Thoracic aorta (tissue), 2 donors: ENCODE results near the gene POP4. TPM values are rescaled to one million over a fixed set of nuclear protein-coding genes. Genes with fewer than 3 reads are reported as not detected.
"Not testable (repeated sequence)": the region's sequence is repeated elsewhere in the genome, so short reads cannot be mapped to it uniquely, and the experiment has no call there.

ENCODE experiments used
- ATAC-seq: fragments of 150-250 bp; one replicate; pipeline ENCODE4 v1.8.0; 2017; ENCODE audit warnings: low read depth; ENCODE audit not compliant: insufficient number of reproducible peaks, low FRiP score
- DNase-seq: peaks from one replicate; pipeline ENCODE4 v3.0.0-alpha.2; 2020; ENCODE audit warnings: low spot score
- H3K27ac ChIP-seq, 2 donors: fragments of 200-600 bp; sonication (generic); 1 replicate in 1 of 2; 2 replicates in 1 of 2; pipeline ENCODE4 v1.5.1; 2016; ENCODE audit warnings: mild to moderate bottlenecking in 2 of 2, moderate library complexity in 2 of 2
- H3K27me3 ChIP-seq: fragments of 200-600 bp; sonication (generic); replicated peaks from 2 replicates; pipeline ENCODE4 v1.6.0; 2016; ENCODE audit warnings: mild to moderate bottlenecking; ENCODE audit not compliant: insufficient read depth
- H3K36me3 ChIP-seq: fragments of 200-600 bp; sonication (generic); one replicate; pipeline ENCODE4 v1.5.1; 2016
- H3K4me1 ChIP-seq, 2 donors: fragments of 200-600 bp; sonication (generic); 1 replicate in 1 of 2; 2 replicates in 1 of 2; pipeline versions ENCODE4 v1.5.1 to v1.6.0; 2016; ENCODE audit warnings: low read depth in 2 of 2, mild to moderate bottlenecking in 1 of 2; ENCODE audit not compliant: control insufficient read depth in 1 of 2
- H3K4me3 ChIP-seq: fragments of 200-600 bp; sonication (generic); 2 replicates; pipeline ENCODE4 v1.5.1; 2016; ENCODE audit warnings: mild to moderate bottlenecking
- H3K9me3 ChIP-seq: fragments of 200-600 bp; sonication (generic); 2 replicates; pipeline ENCODE4 v1.5.1; 2016
- total RNA-seq, 2 donors: library from RNA; depleted of rRNA; stranded (reverse); fragments of >200 nt; gene quantifications; one replicate each; pipeline versions ENCODE4 v1.1.0 to v1.2.3, GENCODE V29; 2016
- TF ChIP-seq, protein P1 (sequence below): fragments of 200-600 bp; sonication (generic); IDR thresholded peaks from one replicate; pipeline ENCODE4 v1.5.1; 2019; ENCODE audit warnings: antibody characterized with exemption

The POP4 gene, protein sequence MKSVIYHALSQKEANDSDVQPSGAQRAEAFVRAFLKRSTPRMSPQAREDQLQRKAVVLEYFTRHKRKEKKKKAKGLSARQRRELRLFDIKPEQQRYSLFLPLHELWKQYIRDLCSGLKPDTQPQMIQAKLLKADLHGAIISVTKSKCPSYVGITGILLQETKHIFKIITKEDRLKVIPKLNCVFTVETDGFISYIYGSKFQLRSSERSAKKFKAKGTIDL
- total RNA-seq, result 10 to 100 TPM; 57.2 to 58.8 TPM

DNA sequence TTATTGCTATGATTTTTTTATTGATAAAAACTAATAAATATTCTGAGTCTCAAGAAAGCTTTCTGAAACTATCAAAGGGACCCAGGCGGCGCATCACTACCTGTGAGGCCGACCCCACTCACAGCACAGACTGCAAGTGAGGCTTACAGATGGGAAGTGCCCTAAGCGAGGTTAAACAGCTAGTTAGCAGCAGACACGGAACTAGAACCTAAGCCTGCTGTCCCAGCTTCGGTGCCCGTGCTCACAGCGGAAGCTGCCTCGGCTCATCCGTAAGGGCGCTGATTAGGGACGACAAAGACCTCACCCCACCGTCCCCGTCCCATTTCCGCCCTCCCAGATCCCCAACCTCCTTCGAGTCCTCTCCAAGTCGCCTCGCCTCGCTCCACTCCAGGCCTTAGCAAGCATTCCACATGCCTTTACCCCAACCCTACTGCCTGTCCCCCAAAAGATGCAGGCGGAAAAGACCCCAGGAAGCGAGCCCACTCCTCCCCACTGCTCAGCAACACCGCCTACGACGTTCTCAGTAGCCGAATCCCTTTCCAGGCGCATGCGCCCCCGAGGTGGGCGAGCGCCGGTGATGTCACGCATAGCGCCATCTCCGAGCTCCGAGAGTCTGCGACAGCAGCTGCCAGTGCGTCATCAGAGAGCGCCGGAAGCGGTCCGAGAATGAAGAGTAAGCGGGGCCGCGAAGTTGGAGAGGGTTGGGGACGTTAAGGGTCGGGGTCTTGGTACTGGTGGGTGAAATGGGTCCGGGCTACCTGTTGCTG is at the start of gene POP4:
TSS of gene POP4 (plus strand) at position 631 of the 767 bp plus-strand sequence. CDS start at position 667, 36 bp downstream.
- Histone ChIP-seq H3K27me3 (no peaks in the 10 kb centered on the region), H3K4me3 (peak within 1 kb of the TSS; percentile 96), H3K36me3 (no peaks in the 10 kb centered on the region), H3K9me3 (no peaks in the 10 kb centered on the region), H3K27ac (peak within 1 kb of the TSS; percentile 94 to 97), H3K4me1 (peaks cover 5 to 16% of the 10 kb centered on the region in 2 donors)
- ATAC-seq (peak; percentile 79), DNase-seq (peak; percentile 95)
- TF ChIP-seq, protein P1, sequence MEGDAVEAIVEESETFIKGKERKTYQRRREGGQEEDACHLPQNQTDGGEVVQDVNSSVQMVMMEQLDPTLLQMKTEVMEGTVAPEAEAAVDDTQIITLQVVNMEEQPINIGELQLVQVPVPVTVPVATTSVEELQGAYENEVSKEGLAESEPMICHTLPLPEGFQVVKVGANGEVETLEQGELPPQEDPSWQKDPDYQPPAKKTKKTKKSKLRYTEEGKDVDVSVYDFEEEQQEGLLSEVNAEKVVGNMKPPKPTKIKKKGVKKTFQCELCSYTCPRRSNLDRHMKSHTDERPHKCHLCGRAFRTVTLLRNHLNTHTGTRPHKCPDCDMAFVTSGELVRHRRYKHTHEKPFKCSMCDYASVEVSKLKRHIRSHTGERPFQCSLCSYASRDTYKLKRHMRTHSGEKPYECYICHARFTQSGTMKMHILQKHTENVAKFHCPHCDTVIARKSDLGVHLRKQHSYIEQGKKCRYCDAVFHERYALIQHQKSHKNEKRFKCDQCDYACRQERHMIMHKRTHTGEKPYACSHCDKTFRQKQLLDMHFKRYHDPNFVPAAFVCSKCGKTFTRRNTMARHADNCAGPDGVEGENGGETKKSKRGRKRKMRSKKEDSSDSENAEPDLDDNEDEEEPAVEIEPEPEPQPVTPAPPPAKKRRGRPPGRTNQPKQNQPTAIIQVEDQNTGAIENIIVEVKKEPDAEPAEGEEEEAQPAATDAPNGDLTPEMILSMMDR, result no peak

GRCh38 chr19:29559110-29559509 is 47.0 kb upstream of the POP4 start:
- not testable (repeated sequence) for H3K27me3 ChIP-seq, ATAC-seq, H3K27ac ChIP-seq, H3K4me3 ChIP-seq, H3K4me1 ChIP-seq, H3K36me3 ChIP-seq, DNase-seq
- peaks cover 16% of the 10 kb centered on the region for H3K9me3 ChIP-seq

DNA sequence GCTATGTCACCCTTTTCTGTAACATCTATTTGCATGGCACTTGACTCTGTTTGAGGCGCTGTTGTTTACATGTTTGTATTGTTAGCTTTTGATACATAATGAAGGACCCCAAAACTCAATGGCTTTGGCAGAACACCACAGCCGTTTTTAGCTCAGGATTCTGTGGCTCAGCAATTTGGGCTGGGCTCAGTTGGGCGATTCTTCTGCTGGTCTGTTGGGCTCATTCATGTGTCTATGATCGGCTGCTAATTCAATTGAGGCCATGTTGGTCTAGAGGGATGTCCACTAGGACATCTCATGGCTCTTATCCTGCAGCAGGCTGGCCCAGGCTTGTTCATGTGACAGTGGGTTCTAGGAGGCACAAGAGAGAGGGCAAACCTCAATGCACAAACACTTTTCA is 46.3 kb upstream of the POP4 start:
- TF ChIP-seq, protein P1, result no peak
- Histone ChIP-seq H3K27ac (no peak overlapping the region), H3K36me3 (no peaks in the 10 kb centered on the region), H3K9me3 (peaks cover 14% of the 10 kb centered on the region), H3K4me1 (no peaks in the 10 kb centered on the region), H3K4me3 (no peak overlapping the region), H3K27me3 (no peaks in the 10 kb centered on the region)
- ATAC-seq (no peak), DNase-seq (no peak)

DNA sequence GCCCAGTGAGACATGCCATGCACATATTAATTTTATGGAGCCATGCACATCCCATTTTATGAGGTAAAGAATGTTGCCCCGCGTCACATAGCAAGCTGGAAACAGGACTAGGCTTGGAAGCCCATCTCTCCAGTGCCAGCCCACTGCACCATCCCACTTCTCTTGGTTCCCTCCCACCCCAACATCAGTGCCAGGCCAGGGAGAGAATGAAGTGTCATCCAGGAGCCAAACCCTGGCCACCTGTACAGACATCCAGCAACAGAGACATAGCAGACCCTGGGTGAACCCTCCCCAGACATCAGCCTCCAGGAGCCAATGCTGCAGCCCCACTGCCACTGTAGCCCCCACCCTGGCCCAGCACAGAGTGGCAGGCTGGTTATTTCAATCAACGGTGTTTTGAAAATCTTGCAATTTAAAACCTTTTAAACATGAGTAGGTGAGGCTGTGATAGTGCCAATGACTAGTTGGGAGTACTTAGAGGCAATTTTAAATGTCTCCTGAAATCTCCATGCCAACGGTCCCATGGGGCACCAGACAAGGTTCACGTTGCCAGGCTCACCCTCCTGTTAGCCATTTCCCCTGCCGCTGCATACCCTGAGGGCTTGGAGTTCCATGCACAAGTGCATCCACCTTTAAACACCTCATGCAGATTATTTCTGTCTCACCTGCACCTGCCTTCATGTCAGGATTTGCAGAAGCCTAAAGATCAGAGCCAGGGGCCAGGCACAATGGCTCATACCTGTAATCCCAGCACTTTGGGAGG is 45.6 kb upstream of the POP4 start:
- TF ChIP-seq, protein P1, result no peak
- Histone ChIP-seq H3K36me3 (no peaks in the 10 kb centered on the region), H3K9me3 (peaks cover 11% of the 10 kb centered on the region), H3K27me3 (no peaks in the 10 kb centered on the region), H3K4me1 (no peaks in the 10 kb centered on the region), H3K27ac (no peak overlapping the region), H3K4me3 (no peak overlapping the region)
- DNase-seq, result no peak
- ATAC-seq, result no peak

- no peaks in the 10 kb centered on the region for H3K27me3 ChIP-seq
- H3K4me3 ChIP-seq, result no peak overlapping the region
- H3K36me3 ChIP-seq, result no peaks in the 10 kb centered on the region
- H3K9me3 ChIP-seq, result peaks cover 11% of the 10 kb centered on the region
- TF ChIP-seq, protein P1, result no peak
- no peaks in the 10 kb centered on the region for H3K4me1 ChIP-seq
- ATAC-seq, result no peak
- H3K27ac ChIP-seq, result no peak overlapping the region
- DNase-seq, result no peak
Measured at GRCh38 chr19:29561601-29562000, 44.5 kb upstream of the POP4 start.
